Measurements from ENCODE around the gene PKD1. TPM values are rescaled to one million over a fixed set of nuclear protein-coding genes. Genes with fewer than 3 reads are reported as not detected.

PKD1 gene
- total and polyA plus RNA-seq, 2 of the 13 experiments (the other 11 are each of a cell fraction or from before 2014, with no cell fraction given): 22.1 to 23.0 TPM

DNA sequence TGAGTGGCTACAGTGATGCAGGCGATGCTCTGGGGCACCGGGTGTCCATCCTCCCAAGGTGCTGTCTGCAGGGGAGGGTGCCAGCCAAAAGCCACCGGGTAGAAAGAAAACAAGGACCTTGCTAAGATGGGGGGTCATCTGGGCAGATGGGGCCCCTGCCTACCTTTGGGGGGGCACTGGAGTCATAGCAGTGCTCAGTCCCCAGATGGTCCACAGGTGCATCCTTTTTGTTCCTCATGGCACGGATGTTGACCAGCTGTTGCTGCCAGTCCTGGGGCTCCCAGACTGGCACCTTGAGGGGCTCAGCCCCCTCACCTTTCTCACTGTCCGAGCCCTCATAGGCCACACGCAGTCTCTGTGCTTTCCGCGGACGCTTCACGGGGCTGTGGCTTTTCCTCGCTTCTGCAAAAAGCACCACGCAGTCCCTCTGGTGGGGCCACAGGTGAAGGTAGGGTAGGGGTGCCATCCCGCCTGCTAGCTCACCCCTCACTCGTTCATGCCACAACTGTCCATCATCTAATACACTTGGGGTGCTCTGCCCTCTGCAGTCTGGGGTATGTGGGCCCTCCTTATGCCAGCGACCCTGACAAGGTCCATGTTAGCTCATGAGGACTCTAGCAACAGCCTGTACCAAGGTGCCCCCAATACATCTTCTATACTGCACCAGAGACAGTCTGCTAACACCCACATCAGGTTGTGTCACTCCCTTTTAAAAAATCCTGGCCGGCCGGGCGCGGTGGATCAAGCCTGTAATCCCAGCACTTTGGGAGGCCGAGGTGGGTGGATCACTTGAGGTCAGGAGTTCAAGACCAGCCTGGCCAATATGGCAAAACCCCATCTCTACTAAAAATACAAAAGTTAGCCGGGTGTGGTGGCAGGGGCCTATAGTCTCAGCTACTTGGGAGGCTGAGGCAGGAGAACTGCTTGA is 89.5 kb downstream of the PKD1 start:
- no peak overlapping the region for H3K9ac ChIP-seq (ENCODE audit: insufficient read depth, low read depth, low read length)
- peaks cover 36% of the 10 kb centered on the region for H3K4me1 ChIP-seq (ENCODE audit: insufficient read depth, low read length)
- POLR2A ChIA-PET: interaction anchor here (1.0 to 3.3 kb wide), 9 partner anchors 10 to 109 kb away, joined by 3 to 67 read pairs (median 7); partner anchors contain the start of genes RPS2 and TRAF7
- peak overlapping the region; percentile 69 to 95 (median 90); a peak in 5 of 6 replicates for H3K4me3 ChIP-seq (replicated peaks in 1 of 3; ENCODE audit: insufficient read depth in 1 of 3, low read depth in 2 of 3, low read length in 3 of 3)
- BruUV-seq (replicated peaks): no TSS peak
- H3K27me3 ChIP-seq (ENCODE audit: control insufficient read depth in 1 of 2, insufficient read depth in 2 of 2, low read length in 2 of 2): peaks cover 0 to 2% of the 10 kb centered on the region in 2 experiments; a peak in 1 of 5 replicates
- in situ Hi-C loops (cut with HindIII; ENCODE audit: extremely low pct_ligation_motif_present, low pct_unique_long_range_greater_than_20kb) (no loop called here), intact Hi-C loops (cut with micrococcal nuclease; ENCODE audit: unreplicated experiment) (no loop called here)
- DNase-seq (ENCODE audit: low spot score) (no peak), FAIRE-seq (no peak), ATAC-seq (no peak)
- 79% methylated on average over 16 of the region's 21 CpGs for WGBS (ENCODE audit: low lambda C conversion rate)
- H3K36me3 ChIP-seq (replicated peaks in 1 of 2; ENCODE audit: control insufficient read depth in 1 of 2, insufficient read depth in 2 of 2, low read length in 2 of 2): peaks cover 1 to 4% of the 10 kb centered on the region in 2 experiments; a peak in 3 of 5 replicates
- no peak overlapping the region for H2AFZ ChIP-seq (ENCODE audit: low read length)
- H3K79me2 ChIP-seq (ENCODE audit: insufficient read depth, low read length): peaks cover 19% of the 10 kb centered on the region
- TF ChIP-seq SMAD3 (CRISPR knock-in tag; IDR thresholded peaks at IDR 0.05): no peak
- TF ChIP-seq ZNF737 (CRISPR knock-in tag; IDR thresholded peaks at IDR 0.05; ENCODE audit: borderline replicate concordance): no peak
- peak; percentile 57; the same call in 1 of the 2 replicates for TF ChIP-seq HNRNPL (IDR thresholded peaks at IDR 0.05; ENCODE audit: low read depth, low read length)
- TF ChIP-seq, protein P1, sequence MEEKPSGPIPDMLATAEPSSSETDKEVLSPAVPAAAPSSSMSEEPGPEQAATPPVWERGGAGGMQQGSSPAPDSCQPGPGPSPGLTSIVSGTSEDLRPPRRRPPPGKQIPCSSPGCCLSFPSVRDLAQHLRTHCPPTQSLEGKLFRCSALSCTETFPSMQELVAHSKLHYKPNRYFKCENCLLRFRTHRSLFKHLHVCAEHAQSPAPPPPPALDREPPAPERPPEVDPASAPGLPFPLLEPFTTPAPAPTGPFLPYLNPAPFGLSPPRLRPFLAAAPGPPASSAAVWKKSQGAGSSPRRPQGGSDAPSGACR (CRISPR knock-in tag; IDR thresholded peaks at IDR 0.05): no peak
- TF ChIP-seq, protein P2, sequence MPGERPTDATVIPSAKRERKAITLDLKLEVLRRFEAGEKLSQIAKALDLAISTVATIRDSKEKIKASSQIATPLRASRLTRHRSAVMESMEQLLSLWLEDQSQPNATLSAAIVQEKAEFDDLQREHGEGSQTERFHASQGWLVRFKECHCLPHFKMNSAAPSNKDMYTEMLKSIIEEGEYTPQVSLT (CRISPR knock-in tag; IDR thresholded peaks at IDR 0.05; ENCODE audit: borderline replicate concordance, low read depth): no peak
- no peak for TF ChIP-seq TBX3 (IDR thresholded peaks at IDR 0.05; ENCODE audit: borderline replicate concordance)
- no peak for TF ChIP-seq ZNF598 (CRISPR knock-in tag; IDR thresholded peaks at IDR 0.05; ENCODE audit: borderline replicate concordance)
- TF ChIP-seq, protein P3, sequence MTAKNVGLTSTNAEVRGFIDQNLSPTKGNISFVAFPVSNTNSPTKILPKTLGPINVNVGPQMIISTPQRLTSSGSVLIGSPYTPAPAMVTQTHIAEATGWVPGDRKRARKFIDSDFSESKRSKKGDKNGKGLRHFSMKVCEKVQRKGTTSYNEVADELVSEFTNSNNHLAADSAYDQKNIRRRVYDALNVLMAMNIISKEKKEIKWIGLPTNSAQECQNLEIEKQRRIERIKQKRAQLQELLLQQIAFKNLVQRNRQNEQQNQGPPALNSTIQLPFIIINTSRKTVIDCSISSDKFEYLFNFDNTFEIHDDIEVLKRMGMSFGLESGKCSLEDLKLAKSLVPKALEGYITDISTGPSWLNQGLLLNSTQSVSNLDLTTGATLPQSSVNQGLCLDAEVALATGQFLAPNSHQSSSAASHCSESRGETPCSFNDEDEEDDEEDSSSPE (CRISPR knock-in tag; IDR thresholded peaks at IDR 0.05): no peak
- no peak overlapping the region for H3K27ac ChIP-seq (ENCODE audit: extremely low read length, insufficient read depth, low read length)
- H4K20me1 ChIP-seq (ENCODE audit: insufficient read depth, low read length): no peaks in the 10 kb centered on the region
- H3K9me3 ChIP-seq (ENCODE audit: low read length): no peaks in the 10 kb centered on the region
- CTCF ChIA-PET (ENCODE audit: low intra/inter-chr PET ratio, low total read pairs): no interaction called here
- peak overlapping the region; percentile 99 for H3K4me2 ChIP-seq (ENCODE audit: low read depth, low read length)
